MV-4-11 (cell line): ENCODE measurements around the gene PCDHGC3.

Source experiments
- DNase-seq: peaks from one replicate; lab custom pipeline; 2025; lab: John Stamatoyannopoulos, UW

PCDHGC3 gene

DNA sequence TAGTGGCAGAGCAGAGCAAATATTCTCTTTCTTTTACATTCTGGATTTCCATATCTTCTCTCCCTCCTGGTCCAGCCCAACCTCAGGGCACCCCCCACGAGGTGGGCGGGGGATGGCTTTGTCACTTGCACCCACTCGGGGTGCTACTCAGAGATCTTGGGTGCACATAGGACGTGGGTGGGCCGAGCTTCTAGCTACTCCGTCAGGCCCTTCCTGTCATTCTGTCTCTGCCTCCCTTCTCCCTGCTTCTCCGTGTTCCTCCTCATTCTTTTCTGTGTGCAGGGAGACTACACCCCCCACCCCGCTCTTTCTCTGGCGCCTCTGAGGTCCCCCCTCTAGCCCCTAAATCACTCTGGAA is 32.7 kb downstream of the PCDHGC3 start:
- no peak for DNase-seq

DNA sequence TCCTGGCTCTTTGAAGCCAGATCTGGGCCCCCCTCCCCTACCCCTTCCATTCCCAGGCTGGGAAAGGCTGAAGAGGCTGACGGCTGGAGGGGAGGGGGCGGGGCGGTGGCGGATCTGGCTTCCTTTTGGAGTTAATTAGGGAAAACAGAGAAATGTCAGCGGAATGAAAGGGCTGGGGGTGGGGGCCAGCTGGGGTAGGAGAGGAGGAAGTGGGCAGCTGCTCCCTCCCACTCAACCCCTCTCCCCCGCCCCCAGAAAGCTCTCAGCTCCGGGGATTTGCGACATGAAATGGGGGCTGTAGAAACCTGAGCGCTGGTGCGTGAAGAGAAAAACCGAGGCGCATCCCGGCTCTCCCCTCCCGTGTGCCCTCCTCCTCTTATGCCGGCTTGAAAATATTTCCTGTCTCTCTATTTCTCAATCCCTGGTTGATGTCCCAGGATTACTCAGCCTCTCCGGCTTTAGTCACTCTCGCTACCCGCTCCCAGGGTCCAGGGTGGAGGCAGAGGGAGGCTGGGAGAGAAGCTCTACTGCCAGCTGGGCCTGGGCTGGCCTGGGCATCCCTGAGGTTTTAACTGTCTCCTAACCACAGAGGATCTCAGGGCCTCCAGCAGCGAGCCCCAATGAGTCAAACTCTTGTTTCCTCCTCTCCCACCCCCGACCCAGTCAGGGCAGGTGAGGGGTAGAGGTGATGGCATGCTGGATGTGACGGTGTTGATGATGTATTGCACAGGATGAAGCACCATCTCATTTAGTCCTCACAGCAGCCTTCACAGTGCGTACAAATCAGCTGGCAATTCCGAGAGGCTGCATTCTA is 33.2 kb downstream of the PCDHGC3 start:
- peak; percentile 93 for DNase-seq

DNA sequence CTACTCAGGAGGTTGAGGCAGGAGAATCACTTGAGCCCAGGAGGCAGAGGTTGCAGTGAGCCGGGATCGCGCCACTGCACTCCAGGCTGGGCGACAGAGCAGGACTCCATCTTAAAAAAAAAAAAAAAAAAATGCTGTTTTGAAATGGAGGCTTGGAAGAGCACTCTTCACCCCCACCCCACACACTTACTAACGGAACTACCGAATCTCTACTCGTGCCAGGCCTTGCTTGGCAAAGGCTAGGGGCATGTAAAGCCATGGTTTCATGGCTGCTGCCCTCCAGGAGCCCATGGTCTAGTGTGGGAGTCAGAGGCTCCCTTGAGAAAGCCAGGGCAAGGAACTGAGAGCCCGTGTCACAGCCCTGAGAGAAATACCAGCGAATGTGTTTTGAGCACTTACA is 34.4 kb downstream of the PCDHGC3 start:
- DNase-seq: no peak

DNA sequence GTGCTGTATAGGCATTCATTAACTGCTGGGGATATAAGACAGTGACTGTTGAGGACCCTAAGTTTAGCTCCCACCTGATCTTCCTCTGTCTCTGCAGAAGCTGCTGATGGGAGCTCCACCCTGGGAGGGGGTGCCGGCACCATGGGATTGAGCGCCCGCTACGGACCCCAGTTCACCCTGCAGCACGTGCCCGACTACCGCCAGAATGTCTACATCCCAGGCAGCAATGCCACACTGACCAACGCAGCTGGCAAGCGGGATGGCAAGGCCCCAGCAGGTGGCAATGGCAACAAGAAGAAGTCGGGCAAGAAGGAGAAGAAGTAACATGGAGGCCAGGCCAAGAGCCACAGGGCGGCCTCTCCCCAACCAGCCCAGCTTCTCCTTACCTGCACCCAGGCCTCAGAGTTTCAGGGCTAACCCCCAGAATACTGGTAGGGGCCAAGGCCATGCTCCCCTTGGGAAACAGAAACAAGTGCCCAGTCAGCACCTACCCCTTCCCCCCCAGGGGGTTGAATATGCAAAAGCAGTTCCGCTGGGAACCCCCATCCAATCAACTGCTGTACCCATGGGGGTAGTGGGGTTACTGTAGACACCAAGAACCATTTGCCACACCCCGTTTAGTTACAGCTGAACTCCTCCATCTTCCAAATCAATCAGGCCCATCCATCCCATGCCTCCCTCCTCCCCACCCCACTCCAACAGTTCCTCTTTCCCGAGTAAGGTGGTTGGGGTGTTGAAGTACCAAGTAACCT is 35.3 kb downstream of the PCDHGC3 start:
- no peak for DNase-seq

DNA sequence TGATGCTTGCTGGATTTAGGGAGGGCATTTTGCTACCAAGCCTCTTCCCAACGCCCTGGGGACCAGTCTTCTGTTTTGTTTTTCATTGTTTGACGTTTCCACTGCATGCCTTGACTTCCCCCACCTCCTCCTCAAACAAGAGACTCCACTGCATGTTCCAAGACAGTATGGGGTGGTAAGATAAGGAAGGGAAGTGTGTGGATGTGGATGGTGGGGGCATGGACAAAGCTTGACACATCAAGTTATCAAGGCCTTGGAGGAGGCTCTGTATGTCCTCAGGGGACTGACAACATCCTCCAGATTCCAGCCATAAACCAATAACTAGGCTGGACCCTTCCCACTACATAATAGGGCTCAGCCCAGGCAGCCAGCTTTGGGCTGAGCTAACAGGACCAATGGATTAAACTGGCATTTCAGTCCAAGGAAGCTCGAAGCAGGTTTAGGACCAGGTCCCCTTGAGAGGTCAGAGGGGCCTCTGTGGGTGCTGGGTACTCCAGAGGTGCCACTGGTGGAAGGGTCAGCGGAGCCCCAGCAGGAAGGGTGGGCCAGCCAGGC is 36.1 kb downstream of the PCDHGC3 start:
- no peak for DNase-seq

DNA sequence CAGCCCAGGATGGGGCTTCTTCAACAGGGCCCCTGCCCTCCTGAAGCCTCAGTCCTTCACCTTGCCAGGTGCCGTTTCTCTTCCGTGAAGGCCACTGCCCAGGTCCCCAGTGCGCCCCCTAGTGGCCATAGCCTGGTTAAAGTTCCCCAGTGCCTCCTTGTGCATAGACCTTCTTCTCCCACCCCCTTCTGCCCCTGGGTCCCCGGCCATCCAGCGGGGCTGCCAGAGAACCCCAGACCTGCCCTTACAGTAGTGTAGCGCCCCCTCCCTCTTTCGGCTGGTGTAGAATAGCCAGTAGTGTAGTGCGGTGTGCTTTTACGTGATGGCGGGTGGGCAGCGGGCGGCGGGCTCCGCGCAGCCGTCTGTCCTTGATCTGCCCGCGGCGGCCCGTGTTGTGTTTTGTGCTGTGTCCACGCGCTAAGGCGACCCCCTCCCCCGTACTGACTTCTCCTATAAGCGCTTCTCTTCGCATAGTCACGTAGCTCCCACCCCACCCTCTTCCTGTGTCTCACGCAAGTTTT is 36.7 kb downstream of the PCDHGC3 start:
- peak; percentile 17 for DNase-seq

DNA sequence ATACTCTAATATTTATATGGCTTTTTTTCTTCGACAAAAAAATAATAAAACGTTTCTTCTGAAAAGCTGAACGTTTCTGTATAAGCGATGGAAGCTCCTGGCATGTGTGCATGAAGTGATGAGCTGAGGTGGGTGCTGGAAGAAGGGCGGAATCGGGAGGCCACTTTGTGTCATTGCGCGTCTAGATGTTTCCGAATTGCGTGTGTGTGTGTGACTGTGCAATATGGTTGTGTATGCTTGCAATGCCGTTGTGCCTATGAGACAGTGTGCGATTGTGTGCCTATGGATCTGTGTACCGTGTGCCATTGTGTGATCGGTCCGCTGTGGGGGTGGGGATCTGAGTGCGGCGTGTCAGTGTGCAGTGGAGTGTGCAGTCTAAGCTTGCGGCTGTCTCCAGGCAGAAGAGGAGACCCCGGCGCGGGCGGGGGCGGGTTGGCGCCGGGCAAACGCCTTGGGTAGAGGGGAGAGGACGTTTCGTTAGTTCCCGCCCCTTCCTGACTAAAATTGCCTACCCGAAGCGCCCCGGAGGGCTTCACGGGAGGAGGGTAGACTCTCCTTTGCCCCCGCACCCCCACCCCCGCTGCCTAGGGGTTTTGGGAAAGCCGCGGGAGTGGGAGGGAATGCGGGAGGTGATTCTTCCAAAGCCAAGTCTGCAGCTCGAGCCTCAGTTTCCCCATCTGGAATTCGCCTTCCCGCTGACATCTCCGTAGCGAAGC is 37.3 kb downstream of the PCDHGC3 start:
- no peak for DNase-seq

DNA sequence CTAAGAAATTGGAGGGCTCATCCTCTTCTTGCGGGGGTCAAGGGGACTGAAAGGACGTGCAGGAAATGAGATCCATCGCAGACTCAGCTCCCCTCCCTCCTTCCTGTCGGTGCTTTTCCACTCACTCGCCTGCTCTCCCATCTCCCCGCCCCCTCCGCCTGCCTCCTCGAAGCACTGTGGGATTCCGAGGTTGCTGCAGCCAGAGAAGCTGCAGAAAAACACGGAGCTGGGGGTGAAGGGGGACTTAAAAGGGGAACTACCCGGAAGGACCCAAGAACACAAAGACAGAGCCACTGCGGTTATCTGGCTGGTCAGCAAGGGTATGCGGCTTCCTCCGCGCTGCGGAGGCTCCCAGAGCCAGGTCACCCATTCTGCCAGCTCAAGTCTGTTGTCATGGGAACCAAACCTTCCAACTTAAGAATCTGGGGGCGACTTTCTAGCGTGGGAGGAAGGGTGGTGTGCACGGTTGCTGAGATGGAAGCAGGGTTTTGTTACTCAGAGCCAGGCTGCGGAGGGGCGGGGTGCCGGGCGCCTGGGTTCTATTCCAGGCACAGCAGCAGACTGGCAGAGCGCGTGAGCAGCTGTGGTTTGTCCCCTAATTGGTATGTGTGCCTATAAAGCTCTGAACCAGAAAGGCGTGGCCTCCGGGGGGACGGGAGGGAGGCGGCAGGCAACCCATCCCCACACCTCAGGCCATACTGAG is 38.0 kb downstream of the PCDHGC3 start:
- DNase-seq: peak; percentile 85

DNA sequence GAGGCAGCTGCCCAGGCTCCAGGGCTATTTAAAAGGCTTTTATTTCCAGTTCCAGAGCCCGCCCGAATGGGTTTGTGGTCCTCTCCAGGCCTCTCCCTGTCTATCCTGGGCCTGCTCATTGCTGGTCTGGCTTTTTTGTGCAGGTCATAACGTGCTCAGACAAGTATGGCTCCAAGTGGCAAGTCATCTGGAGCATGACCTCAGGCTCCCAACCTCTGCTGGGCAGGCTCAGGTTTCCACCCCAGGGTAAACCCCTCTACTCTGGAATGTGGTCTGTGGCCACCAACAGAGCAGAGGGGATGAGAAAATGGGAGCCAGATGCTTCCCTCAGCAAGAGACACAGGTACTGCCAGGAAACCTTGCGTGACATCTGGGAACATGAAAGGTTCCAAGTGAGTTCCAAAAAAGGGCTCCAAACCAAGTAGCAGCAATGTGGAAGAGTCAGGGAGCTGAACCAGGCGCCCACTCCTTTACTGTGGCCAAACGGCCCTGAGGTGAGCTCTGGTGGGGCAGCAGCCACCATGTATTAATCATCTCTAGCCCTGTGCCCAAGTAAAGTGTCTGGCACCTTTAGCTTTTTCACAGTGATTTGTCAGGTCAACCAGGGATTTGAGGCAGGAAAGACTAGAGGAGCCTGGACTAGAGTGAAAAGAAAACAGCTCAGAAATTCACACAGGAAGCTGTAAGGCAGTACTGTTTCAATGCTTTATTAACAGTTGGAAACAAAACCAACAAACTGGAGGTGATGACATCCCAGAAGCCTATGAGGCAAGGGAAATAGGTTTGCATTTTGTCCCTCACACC is 38.8 kb downstream of the PCDHGC3 start:
- DNase-seq: peak; percentile 29

DNA sequence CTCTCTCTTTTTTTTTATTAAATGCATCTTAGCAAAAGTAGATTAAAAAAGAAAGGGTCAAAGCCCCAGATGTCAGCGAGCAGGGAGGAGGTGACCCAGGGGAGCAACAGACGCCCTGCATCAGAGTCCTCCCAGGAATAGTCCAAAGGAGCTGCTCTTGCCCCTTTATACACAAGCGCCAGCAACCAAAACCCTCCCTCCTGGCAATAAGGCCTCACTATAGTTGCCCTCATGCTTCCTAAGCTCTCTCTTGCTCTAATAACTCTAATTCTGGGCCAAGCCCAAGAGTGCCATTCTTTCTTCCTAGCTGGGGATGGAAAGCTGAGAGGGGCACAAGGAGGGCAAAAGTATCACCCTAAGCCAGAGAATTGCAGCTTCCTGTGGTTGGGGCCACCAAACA is 39.4 kb downstream of the PCDHGC3 start:
- no peak for DNase-seq

DNA sequence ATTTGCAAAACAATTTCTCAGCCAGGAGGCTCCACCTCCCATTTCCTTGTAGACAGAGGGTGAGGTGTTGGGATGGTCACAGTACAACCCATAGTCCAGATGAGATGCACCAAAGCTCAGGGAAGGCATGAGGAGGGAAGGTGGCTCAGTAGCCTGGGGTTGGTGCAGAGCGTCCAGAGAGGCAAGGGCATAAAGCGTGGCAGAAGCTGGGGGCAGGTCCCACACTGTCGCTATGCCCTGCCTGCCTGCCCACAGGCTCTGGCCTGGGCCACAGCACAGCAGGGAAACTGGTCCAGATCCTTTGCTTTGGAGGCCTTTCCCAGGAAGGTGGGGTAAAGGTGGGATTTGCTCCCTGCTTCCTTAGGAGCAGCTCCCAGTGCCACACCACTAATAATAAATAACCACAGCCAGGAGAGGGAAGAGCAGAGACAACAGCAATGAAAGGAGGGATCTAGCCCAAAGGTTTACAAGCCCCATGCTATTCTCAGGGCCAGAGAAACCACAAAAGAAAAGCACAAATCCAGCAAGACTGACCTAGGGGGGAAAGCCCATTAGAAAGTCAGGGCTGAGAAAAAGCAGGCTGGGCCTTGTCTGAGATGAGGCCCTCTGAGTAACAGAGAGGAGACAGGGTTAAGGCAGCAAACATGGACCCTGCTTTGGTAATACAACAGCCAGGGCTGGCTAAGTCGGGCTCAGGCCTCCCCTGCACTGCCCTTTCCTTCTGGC is 40.3 kb downstream of the PCDHGC3 start:
- no peak for DNase-seq

DNA sequence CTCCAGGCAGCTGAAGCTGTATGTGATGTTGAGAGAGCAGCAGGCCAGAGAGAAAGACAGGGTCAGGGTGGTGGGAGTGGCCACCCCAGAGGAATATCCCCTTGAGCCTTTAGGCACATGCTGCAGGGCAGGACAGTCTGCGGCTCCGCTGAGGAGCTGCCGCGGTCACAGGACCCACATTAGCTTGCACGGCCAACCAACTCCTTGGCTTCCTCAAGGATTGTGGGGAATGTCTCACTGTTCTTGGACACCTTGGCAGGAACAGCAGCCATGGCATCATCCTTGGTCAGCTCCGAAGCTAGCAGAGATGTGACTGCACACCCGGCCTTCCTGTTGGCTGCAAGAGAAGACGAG is 40.9 kb downstream of the PCDHGC3 start:
- no peak for DNase-seq

DNA sequence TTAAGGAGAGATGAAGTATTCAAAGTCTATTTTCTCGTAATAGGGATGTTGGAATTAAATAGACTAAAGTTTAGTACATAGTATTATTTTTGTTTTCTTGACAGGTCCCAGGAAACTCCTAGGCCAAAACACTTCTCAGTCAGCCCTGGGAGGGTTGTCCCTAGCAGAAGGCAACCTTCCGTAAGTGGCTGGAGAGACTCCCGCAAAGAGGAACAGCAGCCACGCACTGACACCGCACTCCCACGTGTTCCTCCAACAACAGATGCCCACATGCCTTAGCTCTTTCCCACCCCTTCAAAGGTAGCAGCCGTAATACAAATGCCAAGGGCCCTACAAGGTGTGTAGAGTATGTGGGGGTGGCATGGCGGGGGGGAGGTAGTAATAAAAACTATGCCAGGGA is 41.5 kb downstream of the PCDHGC3 start:
- no peak for DNase-seq

DNA sequence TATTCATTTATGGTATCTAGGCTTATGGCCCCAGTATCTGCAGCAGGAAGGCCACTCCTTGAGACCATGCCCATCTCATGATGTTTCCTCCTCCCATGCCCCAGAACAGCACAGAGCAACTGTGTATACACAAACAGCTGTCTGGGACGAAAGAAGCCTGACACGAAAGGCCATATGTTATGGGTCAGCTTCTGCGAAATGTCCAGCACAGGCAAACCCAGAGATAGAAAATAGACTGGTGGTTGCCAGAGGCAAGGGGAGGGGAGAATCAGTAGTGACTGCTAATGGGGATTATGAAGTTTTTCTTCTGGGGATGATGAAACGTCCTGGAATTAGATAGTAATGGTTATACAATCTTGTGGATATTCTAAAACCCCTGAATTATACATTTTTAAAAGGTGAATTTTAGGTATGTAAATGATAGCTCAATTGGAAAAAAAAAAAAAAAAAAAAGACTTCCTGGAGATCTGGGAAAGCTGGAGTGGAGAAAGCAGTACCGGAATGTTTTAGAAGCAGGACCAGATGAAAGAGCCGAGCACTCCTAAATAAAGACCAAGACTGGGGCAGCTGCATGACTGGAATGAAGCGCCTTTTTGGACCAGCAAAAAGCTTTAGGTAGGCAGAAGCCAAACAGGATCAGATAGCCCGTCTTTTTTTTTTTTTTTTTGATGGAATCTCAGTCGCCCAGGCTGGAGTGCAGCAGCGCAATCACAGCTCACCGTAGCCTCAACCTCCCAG is 42.3 kb downstream of the PCDHGC3 start:
- no peak for DNase-seq

DNA sequence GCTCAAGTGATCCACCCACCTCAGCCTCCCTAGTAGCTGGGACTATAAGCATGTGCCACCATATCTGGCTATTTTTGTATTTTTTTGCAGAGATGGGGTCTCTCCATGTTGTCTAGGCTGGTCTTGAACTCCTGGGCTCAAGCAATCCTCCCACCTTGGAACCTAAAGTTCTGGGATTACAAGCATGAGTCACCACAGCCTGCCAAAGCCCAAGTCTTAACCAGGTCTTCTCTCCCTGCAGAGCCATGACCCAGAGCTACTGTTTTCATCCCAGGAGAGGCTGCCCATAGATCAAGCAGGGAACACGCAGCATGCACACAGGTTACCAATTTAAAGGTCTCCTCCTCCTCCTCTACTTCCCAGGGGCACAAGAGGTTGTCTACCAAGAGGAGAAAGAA is 42.9 kb downstream of the PCDHGC3 start:
- no peak for DNase-seq

DNA sequence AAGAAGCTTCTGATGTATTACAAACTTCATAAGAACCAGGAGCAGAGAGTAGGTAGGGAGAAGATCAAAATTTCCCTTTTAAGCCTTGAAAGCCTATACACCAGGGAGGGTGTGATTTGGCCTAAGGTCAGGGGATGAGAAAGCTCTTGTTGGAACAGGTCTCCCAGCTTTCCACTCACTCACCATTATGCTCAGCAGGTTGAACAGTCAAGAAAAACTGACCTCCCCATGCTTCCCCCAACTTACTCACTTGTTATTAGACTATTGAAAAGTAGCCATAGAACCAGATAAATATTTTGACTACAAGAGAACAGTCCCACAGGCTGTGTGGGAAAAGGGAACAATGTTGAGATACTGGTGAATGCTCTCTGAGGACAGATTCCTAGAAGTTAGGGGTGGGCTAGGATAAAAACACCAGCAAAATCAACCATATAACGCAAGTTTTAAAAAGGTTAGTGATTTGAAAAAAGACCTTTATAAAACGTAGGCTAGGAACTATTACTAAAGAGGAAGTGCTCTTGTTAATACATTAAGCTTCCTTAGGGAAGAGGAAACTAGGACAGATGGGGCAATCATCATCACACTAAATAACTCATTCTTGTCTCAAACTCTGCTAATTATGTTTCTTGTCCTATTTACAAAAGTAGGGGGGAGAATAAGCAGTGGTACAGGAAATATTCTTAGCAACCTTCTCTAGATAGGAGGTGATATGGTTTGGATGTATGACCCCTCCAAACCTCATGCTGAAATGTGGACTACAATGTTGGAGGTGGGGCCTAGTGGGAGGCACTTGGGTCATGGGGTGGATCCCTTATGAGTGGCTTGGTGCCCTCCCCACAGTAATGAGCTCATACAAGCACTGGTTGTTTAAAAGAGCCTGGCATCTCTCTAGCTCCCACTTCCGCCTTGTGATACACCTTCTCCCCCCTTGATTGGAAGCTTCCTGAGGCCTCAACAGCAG is 44.1 kb downstream of the PCDHGC3 start:
- DNase-seq: peak; percentile 75

DNA sequence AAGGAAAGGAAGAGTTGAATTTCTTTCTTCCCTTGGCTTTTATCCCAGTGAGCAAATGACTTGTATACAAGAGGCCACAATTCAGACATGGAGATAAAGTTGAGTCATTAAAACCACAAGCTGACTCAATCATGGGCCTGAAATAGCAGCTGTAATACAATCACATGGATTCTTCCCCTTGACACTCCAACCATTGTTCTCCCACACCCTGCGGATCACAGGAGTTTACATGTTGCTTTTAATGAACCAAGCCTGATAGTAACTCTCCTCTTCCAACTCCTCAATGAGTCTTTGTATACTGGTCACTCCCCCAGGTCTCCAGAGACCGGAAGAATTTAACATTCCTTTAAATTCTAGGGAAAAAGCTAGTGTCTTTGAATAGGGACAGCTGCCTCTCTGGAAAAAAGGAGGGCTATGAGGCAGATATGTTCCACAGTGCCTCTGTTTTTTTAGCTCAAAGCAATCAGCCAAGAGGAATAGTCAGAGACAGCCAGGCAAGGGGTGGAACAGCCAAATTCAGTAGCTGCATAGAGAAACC is 45.5 kb downstream of the PCDHGC3 start:
- peak; percentile 92 for DNase-seq

DNA sequence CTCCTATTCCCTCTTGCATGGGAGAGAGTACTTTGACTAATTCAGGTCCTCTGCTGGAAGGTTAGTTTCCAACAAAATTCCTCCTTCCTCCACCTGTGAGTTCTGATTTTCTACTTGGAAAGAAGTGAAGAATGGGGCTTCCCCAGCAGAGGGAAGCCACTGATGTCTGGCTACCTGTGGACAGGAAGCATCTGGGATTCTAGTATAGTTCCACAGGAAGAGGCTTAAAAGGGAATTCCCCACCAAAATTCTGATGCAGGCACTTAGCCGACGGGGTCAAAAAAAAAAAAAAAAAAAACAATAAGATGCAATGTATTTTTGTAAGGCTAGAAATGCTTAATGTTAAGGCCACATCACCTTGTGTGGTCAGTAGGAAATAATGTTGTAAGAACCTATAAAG is 46.5 kb downstream of the PCDHGC3 start:
- no peak for DNase-seq
